SK-N-SH (cell line): Measurements from ENCODE around the gene MUC20. TPM values are rescaled to one million over a fixed set of nuclear protein-coding genes. Genes with fewer than 3 reads are reported as not detected.

Experiments
- CTCF ChIA-PET: fragments of 300-600, 350-600 bp; formaldehyde crosslinking; extraction: SDS; loops from one replicate; lab custom pipeline; 2021; lab: Yijun Ruan, JAX
- POLR2A ChIA-PET: fragments of 350-600 bp; sonication (Branson Sonifier 250); formaldehyde crosslinking; extraction: SDS; loops from one replicate; lab custom pipeline; 2020; ENCODE audit warnings: antibody characterized with exemption, inconsistent platforms; lab: Yijun Ruan, JAX
- DNase-seq: peaks from one replicate; pipeline ENCODE4 v3.0.0; 2012
- H2AFZ ChIP-seq: fragments of 200-600 bp; sonication (generic); 2 replicates; pipeline ENCODE4 v1.8.1; 2016; ENCODE audit warnings: antibody characterized with exemption, mild to moderate bottlenecking, low read depth
- H3F3A ChIP-seq: fragments of 200-600 bp; sonication (generic); replicated peaks from 2 replicates; pipeline ENCODE3; 2016; ENCODE audit warnings: antibody characterized with exemption, mild to moderate bottlenecking; ENCODE audit not compliant: insufficient read depth
- H3K27ac ChIP-seq, 2 experiments: fragments of 200-500 bp in 1 of 2; fragments of 200-600 bp in 1 of 2; sonication (Bioruptor generic) in 1 of 2; sonication (generic), shearing (Covaris generic) in 1 of 2; 2 replicates each; pipeline versions ENCODE4 v1.5.1 to v1.6.1; 2014 to 2016; ENCODE audit warnings: low read depth in 2 of 2, inconsistent platforms in 1 of 2, low read length in 1 of 2, mild to moderate bottlenecking in 1 of 2, mixed read lengths in 1 of 2
- H3K27me3 ChIP-seq: fragments of 200-600 bp; sonication (generic), shearing (Covaris generic); 2 replicates; pipeline ENCODE4 v1.6.1; 2016; ENCODE audit warnings: mixed run types; ENCODE audit not compliant: insufficient read depth
- H3K36me3 ChIP-seq, 2 experiments: fragments of 200-500 bp in 1 of 2; fragments of 200-600 bp in 1 of 2; sonication (Bioruptor generic) in 1 of 2; sonication (generic) in 1 of 2; replicated peaks in 1 of 2; 2 replicates each; pipeline versions ENCODE3 to v1.5.1; 2014 to 2016; ENCODE audit warnings: low read length in 1 of 2, mild to moderate bottlenecking in 1 of 2; ENCODE audit not compliant: insufficient read depth in 2 of 2, control insufficient read depth in 1 of 2
- H3K4me1 ChIP-seq, 2 experiments: fragments of 200-500 bp in 1 of 2; fragments of 200-600 bp in 1 of 2; sonication (Bioruptor generic) in 1 of 2; sonication (generic), shearing (Covaris generic) in 1 of 2; 2 replicates each; pipeline versions ENCODE4 v1.5.1 to v1.6.1; 2014 to 2016; ENCODE audit warnings: low read depth in 1 of 2, low read length in 1 of 2, mixed run types in 1 of 2; ENCODE audit not compliant: insufficient read depth in 2 of 2, control insufficient read depth in 1 of 2
- H3K4me2 ChIP-seq: fragments of 200-600 bp; sonication (generic), shearing (Covaris generic); 2 replicates; pipeline ENCODE4 v1.6.1; 2017; ENCODE audit warnings: mixed run types
- H3K4me3 ChIP-seq, 2 experiments: fragments of 200-500 bp in 1 of 2; fragments of 200-600 bp in 1 of 2; sonication (Bioruptor generic) in 1 of 2; sonication (generic), shearing (Covaris generic) in 1 of 2; 2 replicates each; pipeline versions ENCODE4 v1.5.1 to v1.8.1; 2014 to 2016; ENCODE audit warnings: low read depth in 2 of 2, inconsistent platforms in 1 of 2, low read length in 1 of 2, mild to moderate bottlenecking in 1 of 2, mixed read lengths in 1 of 2, moderate library complexity in 1 of 2
- H3K79me2 ChIP-seq: fragments of 200-600 bp; sonication (generic); 2 replicates; pipeline ENCODE4 v1.8.1; 2017; ENCODE audit warnings: mild to moderate bottlenecking; ENCODE audit not compliant: insufficient read depth
- H3K9ac ChIP-seq: fragments of 200-600 bp; sonication (generic); 2 replicates; pipeline ENCODE4 v1.6.1; 2017; ENCODE audit warnings: mixed run types
- H3K9me2 ChIP-seq: fragments of 200-600 bp; sonication (generic); 2 replicates; pipeline ENCODE4 v1.6.1; 2017; ENCODE audit warnings: mixed run types
- H3K9me3 ChIP-seq: fragments of 200-600 bp; sonication (generic); 2 replicates; pipeline ENCODE4 v1.6.1; 2017; ENCODE audit warnings: mixed run types, mild to moderate bottlenecking, moderate library complexity
- H4K20me1 ChIP-seq: fragments of 200-600 bp; sonication (generic); 2 replicates; pipeline ENCODE4 v1.6.1; 2017; ENCODE audit warnings: mild to moderate bottlenecking, mixed run types; ENCODE audit not compliant: insufficient read depth
- CTCF ChIP-seq: fragments of 200-600 bp; sonication (generic); IDR thresholded peaks from 2 replicates; pipeline ENCODE4 v1.6.1; 2017; ENCODE audit warnings: antibody characterized with exemption, mild to moderate bottlenecking, moderate library complexity
- FOXJ3 ChIP-seq: sonication (generic); formaldehyde crosslinking; IDR thresholded peaks from 2 replicates; pipeline ENCODE4 v1.5.1; 2020; ENCODE audit warnings: mild to moderate bottlenecking, missing genetic modification reagents
- GABPA ChIP-seq: IDR thresholded peaks from 2 replicates; pipeline ENCODE4 v1.4.0; 2012; ENCODE audit warnings: low read depth, mild to moderate bottlenecking
- GATA2 ChIP-seq: sonication (generic); formaldehyde crosslinking; IDR thresholded peaks from 2 replicates; pipeline ENCODE4 v1.5.0; 2020; ENCODE audit warnings: mild to moderate bottlenecking, missing genetic modification reagents
- MAX ChIP-seq: IDR thresholded peaks from 2 replicates; pipeline ENCODE4 v1.4.0; 2012; ENCODE audit warnings: low read depth
- MEF2A ChIP-seq: IDR thresholded peaks from 2 replicates; pipeline ENCODE4 v1.4.0; 2012; ENCODE audit warnings: low read depth, borderline replicate concordance
- MXI1 ChIP-seq: IDR thresholded peaks from 2 replicates; pipeline ENCODE4 v1.6.1; 2012; ENCODE audit warnings: mild to moderate bottlenecking, low read depth, low read length, improper control_type of control experiment
- NFIC ChIP-seq: IDR thresholded peaks from 2 replicates; pipeline ENCODE4 v1.4.0; 2012; ENCODE audit warnings: borderline replicate concordance
- NRF1 ChIP-seq: IDR thresholded peaks from 2 replicates; pipeline ENCODE4 v1.6.1; 2012; ENCODE audit warnings: low read depth, mild to moderate bottlenecking, low read length
- PBX3 ChIP-seq: IDR thresholded peaks from 2 replicates; pipeline ENCODE4; 2012
- POLR2AphosphoS5 ChIP-seq: IDR thresholded peaks from 2 replicates; pipeline ENCODE4 v1.6.1; 2012; ENCODE audit warnings: low read depth, low read length
- RCOR1 ChIP-seq: fragments of 150-350 bp; IDR thresholded peaks from 2 replicates; pipeline ENCODE4 v1.6.1; 2017; ENCODE audit warnings: antibody characterized with exemption, low read length
- RFX5 ChIP-seq: IDR thresholded peaks from 2 replicates; pipeline ENCODE4 v1.6.1; 2012; ENCODE audit warnings: mild to moderate bottlenecking, improper control_type of control experiment, low read length
- SMC3 ChIP-seq: IDR thresholded peaks from 2 replicates; pipeline ENCODE4 v1.6.1; 2012; ENCODE audit warnings: low read depth, low read length, improper control_type of control experiment
- TAF1 ChIP-seq: IDR thresholded peaks from 2 replicates; pipeline ENCODE4 v1.6.1; 2012; ENCODE audit warnings: low read depth, mild to moderate bottlenecking, low read length, moderate library complexity, borderline replicate concordance
- USF1 ChIP-seq: IDR thresholded peaks from 2 replicates; pipeline ENCODE4 v1.4.0; 2012; ENCODE audit warnings: low read depth, borderline replicate concordance
- ZBTB33 ChIP-seq: IDR thresholded peaks from 2 replicates; pipeline ENCODE4 v1.4.0; 2012; ENCODE audit warnings: low read depth, borderline replicate concordance
- WGBS: methylation state at CpG from one replicate; pipeline ENCODE4 v1.1.6; 2017; ENCODE audit warnings: low lambda C conversion rate; 5-methylcytosine and 5-hydroxymethylcytosine counted together
- polyA plus RNA-seq, 3 experiments: library from polyadenylated mRNA; depleted of rRNA; stranded (reverse); fragments of >200 nt; gene quantifications; 2 replicates each; pipeline ENCODE4 v1.2.3, GENCODE V29; 2012

Gene MUC20
- polyA plus RNA-seq, 1 of the 3 experiments (the other 2 are of a cell fraction) = 0.31 TPM

- H3F3A ChIP-seq = no peaks in the 10 kb centered on the region
- H3K9me3 ChIP-seq = no peaks in the 10 kb centered on the region
- H3K4me2 ChIP-seq = no peak overlapping the region
- ChIA-PET POLR2A (no interaction called here), CTCF (interaction anchor here (1.4 to 1.6 kb wide), 2 partner anchors 12 to 145 kb away, joined by 4 to 8 read pairs; no protein-coding TSS in a partner anchor)
- H4K20me1 ChIP-seq = no peaks in the 10 kb centered on the region
- no peaks in the 10 kb centered on the region for H3K9me2 ChIP-seq
- H3K27me3 ChIP-seq = no peaks in the 10 kb centered on the region
- no peaks in the 10 kb centered on the region for H3K4me1 ChIP-seq
- no peaks in the 10 kb centered on the region for H3K36me3 ChIP-seq
- no peak for DNase-seq
- H3K4me3 ChIP-seq = no peak overlapping the region
- TF ChIP-seq ZBTB33 (no peak), USF1 (no peak), FOXJ3 (no peak), SMC3 (no peak), MEF2A (no peak), RCOR1 (no peak), POLR2AphosphoS5 (no peak), MXI1 (no peak), PBX3 (no peak), GATA2 (CRISPR knock-in tag) (no peak), GABPA (no peak), TAF1 (no peak), MAX (no peak), CTCF (no peak), RFX5 (no peak), NFIC (no peak), NRF1 (no peak)
- H3K27ac ChIP-seq = no peak overlapping the region
- 86% methylated on average over 9 of the region's 9 CpGs for WGBS
- no peaks in the 10 kb centered on the region for H3K79me2 ChIP-seq
- no peak overlapping the region for H2AFZ ChIP-seq
- no peak overlapping the region for H3K9ac ChIP-seq
These were observed 15.4 kb upstream of the MUC20 start for GRCh38 chr3:195705081-195705991.
